IMR-90 (cell line): ENCODE results near the gene PLXNC1. TPM values are rescaled to one million over a fixed set of nuclear protein-coding genes. Genes with fewer than 3 reads are reported as not detected.
A peak's percentile ranks its signal among the peaks of the same experiment; 100 is the strongest.

ENCODE experiments used
- ATAC-seq: fragments of 200-7000 bp; cut with Tn5 transposase; 2 replicates; pipeline ENCODE4 v1.9.1; 2020; ENCODE audit warnings: low read depth, mild to moderate bottlenecking, moderate library complexity
- BruUV-seq: library from RNA; stranded (reverse); fragments of 400-500 nt; replicated peaks from 2 replicates; lab custom pipeline; 2021; lab: Mats Ljungman, UMichigan
- CTCF ChIA-PET: fragments of 300-600 bp; formaldehyde crosslinking; extraction: SDS; loops from one replicate; lab custom pipeline; 2021; ENCODE audit warnings: antibody characterized with exemption; lab: Yijun Ruan, JAX
- POLR2A ChIA-PET: fragments of 300-600 bp; sonication (Branson Sonifier 250); formaldehyde crosslinking; loops from one replicate; lab custom pipeline; 2022; ENCODE audit warnings: antibody characterized with exemption; ENCODE audit not compliant: unreplicated experiment; lab: Charles Lee
- DNase-seq: peaks from one replicate; pipeline ENCODE4 v3.0.0; 2013
- H2AFZ ChIP-seq: replicated peaks from 2 replicates; pipeline ENCODE3; 2013; ENCODE audit warnings: low read length, mild to moderate bottlenecking; ENCODE audit not compliant: poor library complexity
- H2AK5ac ChIP-seq: 2 replicates; pipeline ENCODE4 v1.6.1; 2013; ENCODE audit warnings: low read depth, low read length, inconsistent platforms
- H2AK9ac ChIP-seq: replicated peaks from 2 replicates; pipeline ENCODE3; 2013; ENCODE audit warnings: mild to moderate bottlenecking, low read depth, low read length, moderate library complexity; ENCODE audit not compliant: poor library complexity
- H2BK120ac ChIP-seq: 2 replicates; pipeline ENCODE4 v1.6.1; 2013; ENCODE audit warnings: low read depth, low read length, inconsistent platforms
- H2BK15ac ChIP-seq: 3 replicates; pipeline ENCODE4 v1.6.1; 2013; ENCODE audit warnings: low read depth, low read length, inconsistent platforms
- H2BK20ac ChIP-seq: 2 replicates; pipeline ENCODE4 v1.6.1; 2013; ENCODE audit warnings: low read depth, mild to moderate bottlenecking, inconsistent platforms, low read length, moderate library complexity
- H2BK5ac ChIP-seq: 2 replicates; pipeline ENCODE4 v1.6.1; 2013; ENCODE audit warnings: mild to moderate bottlenecking, low read depth, low read length, inconsistent platforms; ENCODE audit not compliant: poor library complexity, severe bottlenecking
- H3K14ac ChIP-seq: replicated peaks from 2 replicates; pipeline ENCODE4 v1.6.1; 2013; ENCODE audit warnings: low read depth, low read length, inconsistent platforms
- H3K18ac ChIP-seq: 2 replicates; pipeline ENCODE4 v1.6.1; 2013; ENCODE audit warnings: low read depth, low read length, control low read depth
- H3K23ac ChIP-seq: 2 replicates; pipeline ENCODE4 v1.6.1; 2013; ENCODE audit warnings: low read depth, low read length, inconsistent platforms
- H3K27ac ChIP-seq: 2 replicates; pipeline ENCODE4 v1.5.1; 2013; ENCODE audit warnings: mild to moderate bottlenecking, control low read depth, low read length; ENCODE audit not compliant: insufficient read depth
- H3K27me3 ChIP-seq: 2 replicates; pipeline ENCODE4 v1.6.1; 2013; ENCODE audit warnings: low read length; ENCODE audit not compliant: control insufficient read depth, insufficient read depth
- H3K36me3 ChIP-seq: 2 replicates; pipeline ENCODE4 v1.6.1; 2013; ENCODE audit warnings: low read length, mixed read lengths; ENCODE audit not compliant: control insufficient read depth, insufficient read depth
- H3K4ac ChIP-seq: 2 replicates; pipeline ENCODE4 v1.6.1; 2013; ENCODE audit warnings: low read depth, low read length, inconsistent platforms
- H3K4me1 ChIP-seq: 2 replicates; pipeline ENCODE4 v1.6.1; 2013; ENCODE audit warnings: low read length, mixed read lengths; ENCODE audit not compliant: control insufficient read depth, insufficient read depth
- H3K4me2 ChIP-seq: 2 replicates; pipeline ENCODE4 v1.6.1; 2013; ENCODE audit warnings: low read depth, mild to moderate bottlenecking, control low read depth, low read length, moderate library complexity
- H3K4me3 ChIP-seq: 2 replicates; pipeline ENCODE4 v1.5.1; 2013; ENCODE audit warnings: low read depth, mild to moderate bottlenecking, control low read depth, low read length, moderate library complexity; ENCODE audit not compliant: insufficient read depth
- H3K56ac ChIP-seq: 2 replicates; pipeline ENCODE4 v1.6.1; 2013; ENCODE audit warnings: low read length, inconsistent platforms; ENCODE audit not compliant: insufficient read depth; ENCODE audit errors: extremely low read depth
- H3K79me1 ChIP-seq, 2 experiments: 2 replicates each; pipeline ENCODE4 v1.6.1; 2013; ENCODE audit warnings: low read length in 2 of 2, inconsistent platforms in 1 of 2, low read depth in 1 of 2
- H3K9ac ChIP-seq: 2 replicates; pipeline ENCODE4 v1.6.1; 2013; ENCODE audit warnings: low read depth, low read length, control low read depth
- H3K9me1 ChIP-seq: 2 replicates; pipeline ENCODE4 v1.6.1; 2013; ENCODE audit warnings: low read length, inconsistent platforms; ENCODE audit not compliant: insufficient read depth
- H3K9me3 ChIP-seq: 2 replicates; pipeline ENCODE4 v1.6.1; 2013; ENCODE audit warnings: low read length; ENCODE audit not compliant: control insufficient read depth, insufficient read depth
- H4K20me1 ChIP-seq: 2 replicates; pipeline ENCODE4 v1.6.1; 2013; ENCODE audit warnings: low read length, inconsistent platforms; ENCODE audit not compliant: insufficient read depth
- H4K5ac ChIP-seq: 2 replicates; pipeline ENCODE4 v1.6.1; 2013; ENCODE audit warnings: mild to moderate bottlenecking, low read depth, low read length, control low read depth
- H4K8ac ChIP-seq, 2 experiments: 2 replicates each; pipeline ENCODE4 v1.6.1; 2013; ENCODE audit warnings: low read depth in 2 of 2, low read length in 2 of 2, control low read depth in 1 of 2, inconsistent platforms in 1 of 2
- H4K91ac ChIP-seq: 2 replicates; pipeline ENCODE4 v1.6.1; 2013; ENCODE audit warnings: low read depth, low read length, inconsistent platforms; ENCODE audit not compliant: insufficient read depth
- BHLHE40 ChIP-seq: fragments of 150-350 bp; IDR thresholded peaks from 2 replicates; pipeline ENCODE4 v1.6.1; 2016; ENCODE audit warnings: mild to moderate bottlenecking, low read depth, low read length
- CEBPB ChIP-seq: IDR thresholded peaks from 2 replicates; pipeline ENCODE4 v1.6.1; 2012; ENCODE audit warnings: low read depth, low read length, improper control_type of control experiment
- CHD1 ChIP-seq: IDR thresholded peaks from 2 replicates; pipeline ENCODE4 v1.6.1; 2012; ENCODE audit warnings: low read depth, low read length, improper control_type of control experiment
- FOS ChIP-seq: fragments of 150-350 bp; IDR thresholded peaks from 2 replicates; pipeline ENCODE4 v1.6.1; 2016; ENCODE audit warnings: low read depth, low read length
- MAFK ChIP-seq: IDR thresholded peaks from 2 replicates; pipeline ENCODE4 v1.6.1; 2012; ENCODE audit warnings: low read depth, low read length, improper control_type of control experiment
- MAZ ChIP-seq: IDR thresholded peaks from 2 replicates; pipeline ENCODE4 v1.6.1; 2012; ENCODE audit warnings: low read depth, mild to moderate bottlenecking, low read length, improper control_type of control experiment, moderate library complexity, borderline replicate concordance
- MXI1 ChIP-seq: IDR thresholded peaks from 2 replicates; pipeline ENCODE4 v1.6.1; 2012; ENCODE audit warnings: low read depth, mild to moderate bottlenecking, low read length, moderate library complexity, borderline replicate concordance
- NFE2L2 ChIP-seq: fragments of 150-350 bp; IDR thresholded peaks from 2 replicates; pipeline ENCODE4 v1.6.1; 2016; ENCODE audit warnings: low read depth, mild to moderate bottlenecking, low read length
- POLR2A ChIP-seq: IDR thresholded peaks from 2 replicates; pipeline ENCODE4 v1.6.1; 2012; ENCODE audit warnings: mild to moderate bottlenecking, low read depth, low read length
- RAD21 ChIP-seq: IDR thresholded peaks from 2 replicates; pipeline ENCODE4 v1.6.1; 2012; ENCODE audit warnings: low read length, improper control_type of control experiment
- RCOR1 ChIP-seq: IDR thresholded peaks from 2 replicates; pipeline ENCODE4 v1.6.1; 2012; ENCODE audit warnings: mild to moderate bottlenecking, low read length, improper control_type of control experiment; ENCODE audit not compliant: insufficient replicate concordance
- RFX5 ChIP-seq: IDR thresholded peaks from 2 replicates; pipeline ENCODE4 v1.8.0; 2012; ENCODE audit warnings: low read depth, mild to moderate bottlenecking, low read length, moderate library complexity
- USF2 ChIP-seq: fragments of 150-350 bp; IDR thresholded peaks from 2 replicates; pipeline ENCODE4 v1.6.1; 2017; ENCODE audit warnings: mild to moderate bottlenecking, antibody characterized with exemption, low read length, low read depth
- WGBS, 2 experiments: methylation state at CpG; one replicate each; pipeline versions ENCODE4 v1.1.5 to v1.1.7; 2013; ENCODE audit warnings: missing lambda C conversion rate in 2 of 2; ENCODE audit not compliant: insufficient read length in 1 of 2; ENCODE audit errors: extremely low coverage in 2 of 2; 5-methylcytosine and 5-hydroxymethylcytosine counted together
- dilution Hi-C: fragments of 300-500 bp; cut with HindIII; formaldehyde crosslinking; loops from one replicate; pipeline ENCODE4 v1.14.3; 2018; ENCODE audit warnings: low sequenced_read_pairs; ENCODE audit not compliant: unreplicated experiment
- in situ Hi-C: fragments of 300-500 bp; cut with MboI; formaldehyde crosslinking; loops from 3 replicates; pipeline ENCODE4 v1.14.3; 2019; ENCODE audit warnings: low sequenced_read_pairs, inconsistent platforms, mixed read lengths
- intact Hi-C: fragments of 100-400 bp; cut with micrococcal nuclease; formaldehyde crosslinking; loops from 2 replicates; pipeline ENCODE4 v1.10.0; 2022
- polyA plus RNA-seq, 3 experiments: library from polyadenylated mRNA; depleted of rRNA; stranded (reverse); fragments of >200 nt; gene quantifications; 2 replicates each; pipeline ENCODE4 v1.2.3, GENCODE V29; 2012; ENCODE audit warnings: low replicate concordance in 1 of 3
- total RNA-seq: library from RNA; depleted of rRNA; stranded (reverse); fragments of >200 nt; gene quantifications from 2 replicates; pipeline ENCODE4 v1.2.3, GENCODE V29; 2012
- TF ChIP-seq, protein P1 (sequence below): fragments of 150-350 bp; IDR thresholded peaks from 2 replicates; pipeline ENCODE4 v1.6.1; 2016; ENCODE audit warnings: low read depth, mild to moderate bottlenecking, low read length, moderate library complexity, borderline replicate concordance

Gene PLXNC1
- total and polyA plus RNA-seq, 2 of the 4 experiments (the other 2 are of a cell fraction) = 1.0 to 1.6 TPM

DNA sequence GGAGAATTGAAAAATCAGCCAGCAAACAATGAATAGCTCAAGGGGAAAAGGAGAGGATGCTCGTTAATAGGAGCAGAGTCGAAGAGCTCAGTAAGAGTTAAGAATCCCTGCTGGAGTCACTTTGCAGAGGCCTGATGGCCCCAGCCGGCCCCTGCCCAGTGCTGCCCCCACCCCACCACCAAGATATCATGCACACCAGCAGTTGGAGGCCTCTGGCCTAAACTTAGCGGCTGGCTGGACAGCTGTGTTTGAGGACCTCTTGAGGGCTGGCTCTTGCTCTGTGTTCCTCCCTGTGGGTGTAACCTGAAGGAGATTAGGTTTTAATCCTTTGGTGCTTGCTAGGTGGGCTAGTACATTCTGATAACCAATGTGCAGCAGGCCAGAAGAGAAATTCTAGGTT, 142.0 kb downstream of the PLXNC1 start:
- H2AFZ ChIP-seq = no peak overlapping the region
- H3K27me3 ChIP-seq = no peaks in the 10 kb centered on the region
- ChIA-PET POLR2A (interaction anchor here (0.6 kb wide), 1 partner anchor 1460 kb away, joined by 8 read pairs; no protein-coding TSS in a partner anchor), CTCF (interaction anchor here (1.1 to 2.2 kb wide), 3 partner anchors 8 to 18 kb away, joined by 3 to 11 read pairs (median 4); no protein-coding TSS in a partner anchor)
- no peak overlapping the region for H3K4me3 ChIP-seq
- peaks cover 13% of the 10 kb centered on the region for H3K4me1 ChIP-seq
- peak overlapping the region; percentile 7 for H2BK5ac ChIP-seq
- BruUV-seq = no TSS peak
- peak overlapping the region; percentile 70; the same call in 1 of the 2 replicates for H3K27ac ChIP-seq
- H3K18ac ChIP-seq = peak overlapping the region; percentile 0; the same call in 1 of the 2 replicates
- peaks cover 9% of the 10 kb centered on the region for H3K9me1 ChIP-seq
- no peaks in the 10 kb centered on the region for H4K20me1 ChIP-seq
- no peak overlapping the region for H4K5ac ChIP-seq
- H3K56ac ChIP-seq = no peak overlapping the region
- H3K14ac ChIP-seq = peak overlapping the region; percentile 51; the same call in 1 of the 2 replicates
- H4K8ac ChIP-seq = no peak overlapping the region; a peak in 1 of 4 replicates
- H2AK9ac ChIP-seq = no peak overlapping the region
- in situ Hi-C loops = no loop called here
- peak overlapping the region; percentile 16; the same call in 1 of the 2 replicates for H4K91ac ChIP-seq
- H3K4me2 ChIP-seq = no peak overlapping the region
- H3K23ac ChIP-seq = no peak overlapping the region
- peak overlapping the region; percentile 70 for H3K4ac ChIP-seq
- peak overlapping the region; percentile 6; the same call in 1 of the 2 replicates for H3K9ac ChIP-seq
- intact Hi-C loops = loop anchor here (5.0 kb wide), 1 partner anchor 143 kb away; the partner anchor contains the start of gene PLXNC1
- H2BK15ac ChIP-seq = peak overlapping the region; percentile 17; the same call in 1 of the 3 replicates
- H2AK5ac ChIP-seq = no peak overlapping the region
- H3K79me1 ChIP-seq = no peaks in the 10 kb centered on the region
- H3K9me3 ChIP-seq = no peaks in the 10 kb centered on the region
- no peak overlapping the region for H2BK120ac ChIP-seq
- H3K36me3 ChIP-seq = no peaks in the 10 kb centered on the region
- no peak for DNase-seq
- TF ChIP-seq MAFK (no peak), NFE2L2 (no peak), RCOR1 (no peak), RFX5 (no peak), CEBPB (no peak), MXI1 (no peak), MAZ (no peak), RAD21 (no peak), CHD1 (no peak), FOS (no peak), POLR2A (no peak), USF2 (no peak), BHLHE40 (no peak)
- TF ChIP-seq, protein P1, sequence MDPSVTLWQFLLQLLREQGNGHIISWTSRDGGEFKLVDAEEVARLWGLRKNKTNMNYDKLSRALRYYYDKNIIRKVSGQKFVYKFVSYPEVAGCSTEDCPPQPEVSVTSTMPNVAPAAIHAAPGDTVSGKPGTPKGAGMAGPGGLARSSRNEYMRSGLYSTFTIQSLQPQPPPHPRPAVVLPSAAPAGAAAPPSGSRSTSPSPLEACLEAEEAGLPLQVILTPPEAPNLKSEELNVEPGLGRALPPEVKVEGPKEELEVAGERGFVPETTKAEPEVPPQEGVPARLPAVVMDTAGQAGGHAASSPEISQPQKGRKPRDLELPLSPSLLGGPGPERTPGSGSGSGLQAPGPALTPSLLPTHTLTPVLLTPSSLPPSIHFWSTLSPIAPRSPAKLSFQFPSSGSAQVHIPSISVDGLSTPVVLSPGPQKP = no peak
- peak; percentile 46; the same call in 1 of the 2 replicates for ATAC-seq
- peak overlapping the region; percentile 56 for H2BK20ac ChIP-seq
- dilution Hi-C loops = no loop called here
- no CpG with 5 or more reads among the region's 4 CpGs for WGBS, 2 experiments
